Stimulated activated CD8-positive, alpha-beta memory T cell treated with anti-CD3 and anti-CD28 coated beads, Interleukin-15, amount 100 ng/mL, for 4 hours (primary cell): ENCODE data around the gene NECAP2.

Source experiments
- DNase-seq, 2 donors: peaks; one replicate each; pipeline ENCODE4 v3.0.0-alpha.2; 2020; ENCODE audit warnings: low read depth in 2 of 2

Gene NECAP2, protein sequence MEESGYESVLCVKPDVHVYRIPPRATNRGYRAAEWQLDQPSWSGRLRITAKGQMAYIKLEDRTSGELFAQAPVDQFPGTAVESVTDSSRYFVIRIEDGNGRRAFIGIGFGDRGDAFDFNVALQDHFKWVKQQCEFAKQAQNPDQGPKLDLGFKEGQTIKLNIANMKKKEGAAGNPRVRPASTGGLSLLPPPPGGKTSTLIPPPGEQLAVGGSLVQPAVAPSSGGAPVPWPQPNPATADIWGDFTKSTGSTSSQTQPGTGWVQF

DNA sequence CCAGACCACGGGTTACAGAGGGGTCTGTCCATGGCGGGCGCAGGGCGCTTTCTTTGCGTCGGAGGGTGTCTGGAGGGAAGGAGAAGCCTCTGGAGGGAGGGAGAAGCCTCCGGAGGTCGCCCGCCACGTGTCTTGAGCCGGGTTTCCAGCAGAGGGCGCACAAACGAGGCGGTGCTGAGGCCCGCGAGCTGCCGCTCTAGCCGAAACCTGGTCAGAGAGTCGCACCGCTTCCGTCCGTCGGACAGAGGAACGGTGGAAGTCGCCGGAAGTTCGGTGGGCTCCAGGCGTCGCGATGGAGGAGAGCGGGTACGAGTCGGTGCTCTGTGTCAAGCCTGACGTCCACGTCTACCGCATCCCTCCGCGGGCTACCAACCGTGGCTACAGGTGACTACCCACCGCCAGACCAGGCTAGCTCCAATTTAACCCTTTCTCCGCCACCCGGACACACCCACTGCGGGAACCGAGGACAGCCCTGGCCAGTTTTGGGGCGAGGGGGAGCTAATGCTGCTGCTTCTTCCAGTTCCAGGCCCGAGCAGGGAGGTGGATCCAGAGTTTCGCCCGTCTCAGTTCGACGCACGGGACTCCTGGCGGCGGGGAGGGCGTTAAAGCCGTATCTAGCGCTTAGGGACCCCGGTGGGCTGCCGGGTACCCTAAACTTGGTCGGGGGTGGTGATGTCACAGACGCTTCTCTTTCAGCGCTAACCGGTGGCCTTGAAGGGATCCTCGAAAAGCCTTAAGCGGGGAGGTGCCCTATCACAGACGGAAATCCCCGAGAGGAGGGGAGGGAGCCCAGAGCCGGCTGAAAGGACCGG, at the start of gene NECAP2:
TSS of gene NECAP2 (plus strand) at position 255 of the 812 bp plus-strand sequence. CDS start at position 293, 38 bp downstream.
- peak; percentile 83 to 86 for DNase-seq

DNA sequence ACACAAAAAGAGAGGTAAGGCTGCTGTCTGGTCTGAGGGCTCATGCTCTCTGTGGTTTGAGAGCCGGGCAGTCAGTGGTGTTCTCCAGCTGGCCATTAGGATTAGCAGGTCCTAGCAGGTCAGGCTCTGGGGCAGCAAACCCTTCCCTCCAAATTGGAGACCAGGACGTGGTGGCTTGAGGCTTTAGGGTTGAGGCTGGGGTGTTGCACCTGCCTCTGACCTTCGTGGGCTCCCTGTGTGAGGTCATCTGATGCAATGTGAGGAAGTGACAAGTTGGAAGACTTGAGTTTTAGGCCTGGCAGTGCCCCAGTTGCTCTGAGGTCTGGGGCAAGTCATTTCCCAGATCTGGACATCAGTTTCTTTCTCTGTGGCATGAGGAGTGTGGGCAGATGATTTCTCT, 49.1 kb upstream of the NECAP2 start:
- DNase-seq: no peak

DNA sequence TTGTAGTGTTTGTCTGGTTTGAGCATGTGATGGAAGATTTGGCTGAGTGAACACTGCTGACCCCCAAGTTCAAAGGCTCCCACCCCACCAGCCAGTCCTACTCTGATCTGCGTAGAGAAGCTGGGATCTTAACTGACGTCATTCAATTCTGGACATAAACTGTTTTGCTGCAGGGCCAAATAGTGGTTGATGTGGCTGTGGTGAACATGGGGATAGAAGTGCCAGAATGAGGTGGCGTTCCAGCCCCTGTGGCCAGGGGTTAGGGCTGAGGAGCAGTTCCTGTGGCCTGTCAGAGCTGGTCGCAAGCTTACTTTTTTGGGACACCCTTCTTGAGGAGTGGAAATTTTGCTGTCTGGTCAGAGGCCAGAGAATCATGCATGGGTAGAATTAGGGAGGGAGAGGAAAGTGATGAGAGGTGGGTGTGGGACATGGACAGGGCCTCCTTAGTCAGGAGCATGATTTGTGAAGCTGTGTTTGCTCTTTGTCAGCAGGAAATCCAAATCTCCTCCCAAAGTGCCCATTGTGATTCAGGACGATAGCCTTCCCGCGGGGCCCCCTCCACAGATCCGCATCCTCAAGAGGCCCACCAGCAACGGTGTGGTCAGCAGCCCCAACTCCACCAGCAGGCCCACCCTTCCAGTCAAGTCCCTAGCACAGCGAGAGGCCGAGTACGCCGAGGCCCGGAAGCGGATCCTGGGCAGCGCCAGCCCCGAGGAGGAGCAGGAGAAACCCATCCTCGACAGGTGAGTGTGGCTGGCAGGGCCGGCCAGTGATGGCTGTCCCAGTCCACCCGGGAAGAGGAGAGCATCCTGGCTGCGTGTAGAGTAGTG, 47.6 kb upstream of the NECAP2 start:
- no peak for DNase-seq

DNA sequence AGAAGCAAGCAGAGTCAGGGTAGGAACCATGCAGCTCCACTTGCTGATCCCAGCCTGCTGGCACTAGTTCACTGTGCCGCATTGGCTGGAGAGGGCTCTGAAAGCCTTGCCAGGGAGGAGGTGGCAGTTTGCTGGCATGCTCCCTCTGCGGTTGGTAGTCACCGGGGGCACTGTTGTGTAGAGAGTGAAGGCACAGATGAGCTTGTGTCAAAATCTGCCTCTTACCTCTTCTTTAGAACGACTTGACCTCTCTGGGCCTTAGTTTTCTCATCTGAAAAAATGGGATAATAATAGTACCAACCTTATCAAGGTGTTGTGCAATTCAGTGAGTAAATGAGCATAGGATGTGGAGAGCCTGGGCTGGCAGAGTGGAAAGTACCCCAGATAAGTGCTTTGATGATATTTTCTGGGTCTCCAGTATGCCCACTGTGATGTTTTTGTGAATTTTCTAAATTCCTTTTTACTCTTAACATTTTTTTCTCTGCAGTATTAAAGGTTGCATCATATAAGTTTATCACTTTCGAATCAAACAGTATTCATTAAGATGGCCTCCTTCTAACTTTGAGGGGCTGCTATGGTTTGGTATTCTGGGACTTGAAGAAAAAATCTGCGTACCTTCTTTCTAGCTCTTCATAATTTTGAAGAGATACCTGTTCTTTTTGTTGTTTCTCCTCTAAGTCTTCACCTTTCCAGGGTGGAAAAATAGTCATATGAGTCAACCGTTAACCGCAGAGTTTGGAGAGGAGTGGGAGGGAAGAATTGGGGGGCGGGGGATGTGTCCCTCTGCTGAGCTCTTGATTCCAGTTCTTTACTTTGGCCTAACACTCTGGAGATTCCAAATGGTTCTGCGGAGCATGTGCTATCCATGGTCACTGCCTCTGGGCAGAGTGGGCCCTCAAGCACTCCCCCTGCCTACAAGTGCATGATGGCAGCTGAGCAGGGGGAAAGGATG, 46.7 kb upstream of the NECAP2 start:
- DNase-seq: no peak

DNA sequence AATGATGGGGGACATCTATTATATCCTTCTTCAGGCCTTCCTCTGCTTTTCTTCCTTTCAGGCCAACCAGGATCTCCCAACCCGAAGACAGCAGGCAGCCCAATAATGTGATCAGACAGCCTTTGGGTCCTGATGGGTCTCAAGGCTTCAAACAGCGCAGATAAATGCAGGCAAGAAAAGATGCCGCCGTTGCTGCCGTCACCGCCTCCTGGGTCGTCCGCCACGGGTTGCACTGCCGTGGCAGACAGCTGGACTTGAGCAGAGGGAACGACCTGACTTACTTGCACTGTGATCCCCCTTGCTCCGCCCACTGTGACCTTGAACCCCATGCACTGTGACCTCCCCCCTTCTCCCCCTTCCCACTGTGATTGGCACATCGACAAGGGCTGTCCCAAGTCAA, 45.5 kb upstream of the NECAP2 start:
- DNase-seq: no peak

DNA sequence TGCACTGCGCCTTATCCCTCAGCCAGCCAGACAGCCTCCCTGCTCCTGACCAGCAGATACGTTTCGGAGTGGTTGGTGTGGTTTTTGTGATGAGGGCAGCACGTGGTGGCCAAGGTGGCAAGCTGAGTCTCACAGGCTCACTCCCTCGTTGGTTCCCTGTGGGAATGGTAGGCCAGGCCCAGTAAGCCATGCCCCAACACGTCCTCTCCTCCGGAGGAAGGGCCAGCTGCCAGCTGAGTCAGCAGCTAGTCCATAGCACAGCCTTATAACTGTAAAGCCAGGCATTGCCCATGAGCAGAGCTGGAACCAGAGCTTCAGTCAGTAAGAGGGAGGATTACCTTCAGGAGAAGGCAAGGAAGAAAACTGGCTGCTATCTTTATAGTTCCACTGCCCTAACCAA, 43.9 kb upstream of the NECAP2 start:
- no peak for DNase-seq

DNA sequence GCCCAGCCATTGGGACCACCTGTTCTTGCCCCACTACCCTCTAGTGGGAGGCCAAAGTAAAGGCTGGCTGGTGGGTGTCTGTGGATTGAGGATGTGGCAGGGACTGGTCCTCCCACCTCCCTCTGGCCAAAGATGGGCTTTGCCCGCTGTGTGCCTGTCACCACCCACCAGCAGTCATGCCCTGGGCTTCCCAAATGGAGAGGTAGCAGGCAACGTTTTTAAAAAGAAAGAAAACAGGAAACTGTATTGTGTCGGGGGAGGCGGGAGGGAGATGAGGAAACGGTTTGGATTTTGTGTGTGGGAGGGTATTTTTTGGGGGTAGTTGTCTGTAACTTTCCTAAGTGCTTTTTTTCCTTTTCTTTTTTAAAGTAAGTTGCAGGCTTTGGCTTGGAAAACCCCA, 43.4 kb upstream of the NECAP2 start:
- no peak for DNase-seq

DNA sequence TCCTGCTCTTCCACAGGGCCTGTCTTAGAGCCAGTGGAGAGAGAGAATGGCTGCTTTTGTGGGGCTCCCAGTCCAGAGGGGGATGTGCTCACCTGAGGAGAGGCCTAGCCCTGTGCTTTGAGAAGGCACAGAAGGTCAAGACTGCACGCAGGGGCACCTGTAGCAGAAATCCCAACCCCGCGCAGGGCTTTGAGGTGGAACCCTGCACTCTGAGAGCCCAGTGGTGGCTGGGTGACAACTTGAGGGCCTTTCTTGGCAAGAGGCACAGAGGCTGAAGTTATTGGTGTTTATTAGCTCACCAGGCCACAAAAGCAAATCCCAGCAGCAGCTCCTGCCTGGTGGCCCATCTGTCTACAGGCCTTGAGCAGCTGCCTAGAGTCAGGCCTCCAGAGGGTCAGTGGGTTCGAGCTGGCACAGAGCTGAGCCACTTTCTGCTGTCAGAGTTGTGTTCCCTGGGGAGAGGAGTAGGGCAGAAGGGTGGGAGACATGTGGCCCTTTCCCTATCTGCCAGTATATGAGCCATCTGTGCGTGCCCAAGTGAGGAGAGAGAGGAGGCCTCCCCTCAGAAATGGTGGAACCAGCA, 42.1 kb upstream of the NECAP2 start:
- no peak for DNase-seq

DNA sequence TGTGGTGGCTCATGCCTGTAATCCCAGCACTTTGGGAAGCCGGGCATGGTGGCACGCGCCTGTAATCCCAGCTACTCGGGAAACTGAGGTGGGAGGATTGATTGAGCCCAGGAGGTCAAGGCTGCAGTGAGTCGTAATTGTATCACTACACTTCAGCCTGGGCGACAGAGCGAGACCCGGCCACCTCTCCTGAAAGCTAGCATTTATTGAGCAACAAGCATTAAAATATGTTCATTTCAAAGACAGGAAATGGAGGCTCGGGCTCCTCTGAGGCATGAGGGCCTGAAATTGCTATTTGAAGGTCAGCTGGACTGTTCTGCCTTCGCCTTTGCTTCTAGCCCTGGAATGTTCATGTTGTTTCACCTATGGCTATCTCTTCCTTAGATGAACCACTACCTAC, 37.8 kb upstream of the NECAP2 start:
- no peak for DNase-seq

DNA sequence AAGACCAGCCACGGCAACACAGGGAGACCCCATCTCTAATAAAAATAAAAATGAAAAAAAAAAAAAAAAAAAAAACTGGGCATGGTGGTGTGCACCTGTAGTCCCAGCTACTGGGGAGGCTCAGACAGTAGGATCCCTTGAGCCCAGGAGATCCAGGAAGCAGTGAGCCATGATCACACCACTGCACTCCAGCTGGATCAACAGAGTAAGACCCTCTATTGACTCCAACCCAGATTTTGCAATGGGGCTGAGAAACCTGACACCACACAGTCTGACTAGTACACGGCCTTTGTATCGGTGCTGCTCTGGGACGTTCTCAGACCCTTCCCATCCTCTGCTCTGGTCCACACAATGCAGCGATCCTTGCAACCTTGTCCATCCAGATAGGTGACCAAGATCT, 35.1 kb upstream of the NECAP2 start:
- no peak for DNase-seq

DNA sequence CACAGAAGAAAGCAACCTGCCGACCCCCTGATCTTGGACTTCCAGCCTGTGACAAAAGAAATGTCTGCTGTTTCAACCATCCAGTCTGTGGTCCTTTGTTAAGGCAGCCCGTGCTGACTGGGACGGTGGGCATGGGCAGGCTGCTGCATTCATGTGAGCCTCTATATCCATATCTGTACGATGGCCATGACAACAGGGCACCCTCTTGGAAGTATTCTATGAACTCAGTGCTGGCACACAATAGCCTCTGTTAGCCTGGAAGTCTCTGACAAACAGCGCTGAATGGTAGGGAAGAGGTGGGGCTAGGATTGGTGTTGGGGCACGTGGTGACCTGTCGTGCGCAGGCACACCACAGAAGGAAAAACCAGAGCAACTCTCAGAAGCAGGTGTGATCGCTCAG, 33.7 kb upstream of the NECAP2 start:
- DNase-seq: no peak

DNA sequence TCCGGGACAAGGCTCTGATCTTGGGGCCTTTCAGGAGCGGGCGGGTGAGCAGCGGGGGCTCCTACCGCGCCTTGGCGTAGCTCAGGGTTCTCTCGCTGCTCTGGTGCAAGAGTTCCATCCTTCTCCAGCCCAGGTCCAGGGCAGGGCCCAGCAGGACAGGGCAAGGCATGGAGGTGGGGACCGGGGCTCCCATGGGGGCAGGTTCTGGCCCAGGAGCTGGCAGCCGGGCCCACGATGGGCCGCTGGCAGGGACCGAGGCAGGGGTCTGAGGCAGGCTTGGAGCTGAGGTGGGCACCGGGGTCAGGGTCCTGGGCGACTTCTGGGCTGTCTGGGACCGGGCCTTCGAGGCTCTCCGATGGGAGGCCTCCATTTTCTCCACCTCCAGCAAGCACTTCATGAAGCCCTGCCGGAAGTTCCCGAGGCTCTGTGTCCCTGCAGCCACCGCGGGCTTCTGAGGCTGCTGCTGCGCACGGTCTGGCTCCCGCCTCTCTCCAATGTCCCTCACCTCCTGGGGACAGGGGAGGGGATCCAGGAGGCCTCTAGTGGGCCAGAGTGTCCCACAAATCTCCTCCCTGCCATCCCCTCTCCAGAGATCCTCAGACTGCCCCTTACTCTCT, 30.9 kb upstream of the NECAP2 start:
- no peak for DNase-seq

DNA sequence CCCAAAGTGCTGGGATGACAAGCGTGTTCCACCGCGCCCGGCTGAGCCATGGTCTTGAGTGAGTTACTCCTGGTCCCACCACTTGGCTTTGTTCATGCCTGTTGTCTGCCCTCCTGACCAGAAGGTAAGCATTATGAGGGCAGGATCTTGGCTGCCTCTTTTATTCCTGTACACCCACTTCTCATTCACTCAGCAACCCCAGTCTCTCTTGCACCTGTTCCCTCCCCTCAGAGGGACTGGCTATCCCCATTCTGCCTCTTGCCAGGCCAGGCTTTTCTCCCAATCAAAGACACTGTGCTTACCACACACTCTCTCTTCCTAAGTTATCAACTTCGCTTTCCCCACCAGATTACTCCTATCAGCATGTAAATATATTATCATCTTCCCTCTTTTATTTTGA, 29.7 kb upstream of the NECAP2 start:
- no peak for DNase-seq

DNA sequence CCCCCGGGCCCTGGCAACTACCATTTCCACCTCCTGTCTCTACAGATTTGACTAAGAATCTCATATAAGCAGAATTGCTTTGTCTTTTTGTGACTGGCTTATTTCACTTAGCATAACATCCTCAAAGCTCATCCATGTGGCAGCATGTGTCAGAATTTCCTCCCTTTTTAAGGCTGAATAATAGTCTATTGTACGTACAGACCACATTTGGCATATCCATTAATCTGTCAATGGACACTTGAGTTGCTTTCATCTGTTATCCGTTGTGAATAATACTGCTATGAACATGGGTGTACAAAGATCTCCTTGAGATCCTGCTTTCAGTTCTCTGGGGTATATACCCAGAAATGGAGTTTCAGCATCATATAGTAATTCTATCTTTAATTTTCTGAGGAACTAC, 27.3 kb upstream of the NECAP2 start:
- DNase-seq: no peak

DNA sequence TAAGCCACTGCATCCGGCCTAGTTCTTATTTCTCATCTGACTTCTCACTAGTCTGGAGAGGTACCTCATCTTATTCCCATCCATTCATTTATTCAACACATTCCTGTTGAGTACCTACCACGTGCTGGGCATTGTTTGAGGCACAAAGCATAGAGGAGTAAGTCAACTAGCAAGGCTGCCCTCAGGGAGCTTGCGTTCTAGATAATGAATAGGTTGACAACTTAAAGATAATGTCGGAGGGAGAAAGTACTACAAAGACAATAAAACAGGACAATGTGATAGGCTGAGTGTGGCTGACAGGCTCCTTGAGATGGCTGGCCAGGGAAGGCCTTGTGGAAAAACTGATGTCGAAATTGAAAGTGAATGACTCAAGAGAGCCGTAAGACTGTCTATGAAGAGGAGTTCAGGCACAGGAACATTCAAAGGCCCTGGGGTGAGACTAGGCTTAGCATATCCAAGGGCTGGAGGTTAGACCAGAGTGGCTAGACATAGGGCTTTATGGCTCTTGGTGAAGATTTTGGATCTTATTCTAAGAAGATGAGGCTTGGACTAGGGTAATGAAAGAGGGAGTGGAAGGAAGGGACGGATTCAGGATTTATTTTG, 21.6 kb upstream of the NECAP2 start:
- no peak for DNase-seq

DNA sequence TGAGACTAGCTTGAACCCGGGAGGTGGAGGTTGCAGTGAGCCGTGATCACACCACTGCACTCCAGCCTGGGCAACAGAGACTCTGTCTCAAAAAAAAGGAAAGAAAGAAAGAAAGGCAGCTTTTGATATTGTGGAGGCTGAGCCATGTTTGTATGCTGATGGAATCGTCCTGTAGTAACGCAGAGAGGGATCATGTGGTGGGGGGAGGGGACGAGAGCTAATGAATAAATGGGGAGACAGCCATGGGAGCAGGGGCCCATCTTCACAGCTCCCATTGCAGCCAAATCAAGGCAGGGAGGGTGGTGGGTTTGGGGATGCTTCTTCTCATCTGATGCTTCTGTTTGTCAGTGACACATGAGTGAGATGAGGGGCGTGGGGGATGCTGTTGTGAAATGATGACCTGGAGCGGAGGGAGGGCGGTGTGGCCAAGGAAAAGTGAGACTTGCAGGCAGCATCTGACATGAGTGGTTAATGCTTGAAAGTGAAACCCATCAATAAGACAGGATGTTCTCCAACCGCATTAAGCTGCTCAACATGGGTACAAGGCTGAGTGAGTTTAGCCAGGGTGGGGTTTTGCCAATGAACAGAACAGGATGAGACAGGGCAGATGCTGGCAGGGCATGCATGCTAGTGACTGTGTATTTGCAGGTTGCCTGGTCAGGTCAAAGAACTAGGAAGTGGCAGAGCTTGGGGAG, 20.0 kb upstream of the NECAP2 start:
- peak; percentile 6 to 43 for DNase-seq

DNA sequence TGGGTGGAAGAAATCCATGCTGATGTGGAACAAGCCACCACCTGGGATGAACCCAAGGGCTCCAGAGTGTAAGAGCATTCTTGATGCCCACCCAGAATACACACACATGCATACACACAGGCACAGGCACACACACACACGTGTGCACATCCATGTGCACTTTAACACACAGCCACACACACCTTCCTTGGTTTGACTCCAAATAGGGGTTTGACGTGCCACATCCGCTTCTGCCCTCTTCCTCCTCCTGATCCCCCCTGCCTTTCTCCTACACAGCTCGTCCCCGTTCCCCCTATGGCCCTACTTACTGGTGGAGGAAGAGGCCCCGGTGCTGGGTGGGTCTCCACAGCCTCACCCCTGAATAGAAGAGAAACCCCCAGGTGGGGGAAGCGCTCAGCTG, 19.3 kb upstream of the NECAP2 start:
- DNase-seq: no peak

DNA sequence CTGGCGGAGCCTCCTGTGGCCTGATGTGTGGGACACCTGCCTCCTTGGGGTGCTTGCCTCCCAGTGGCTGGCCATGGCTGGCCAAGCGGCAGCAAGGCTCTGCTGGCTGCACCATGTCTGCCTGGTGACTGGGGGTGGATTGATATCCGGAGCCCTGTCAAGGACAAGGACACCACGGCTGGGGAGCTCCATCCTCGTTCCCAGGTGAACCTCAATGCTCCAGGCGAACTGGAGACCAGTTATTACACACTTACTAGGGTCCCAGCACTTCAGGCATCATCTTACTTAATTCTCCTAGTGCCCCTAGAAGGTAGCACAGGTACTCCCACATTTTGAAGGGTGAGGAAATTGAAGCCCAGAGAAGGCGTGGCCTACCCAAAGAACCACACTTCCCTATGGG, 18.5 kb upstream of the NECAP2 start:
- DNase-seq: no peak
